CD4-positive, alpha-beta T cell treated with Interleukin-2 at 100 ng/mL for 4 hours (primary cell): ENCODE data around the gene DDIAS.
A peak's percentile ranks its signal among the peaks of the same experiment; 100 is the strongest.
"Not testable (repeated sequence)": the region's sequence is repeated elsewhere in the genome, so short reads cannot be mapped to it uniquely, and the experiment has no call there.

Source experiments
- DNase-seq: peaks from one replicate; pipeline ENCODE4 v3.0.0-alpha.2; 2020; ENCODE audit warnings: low spot score

DDIAS gene

DNA sequence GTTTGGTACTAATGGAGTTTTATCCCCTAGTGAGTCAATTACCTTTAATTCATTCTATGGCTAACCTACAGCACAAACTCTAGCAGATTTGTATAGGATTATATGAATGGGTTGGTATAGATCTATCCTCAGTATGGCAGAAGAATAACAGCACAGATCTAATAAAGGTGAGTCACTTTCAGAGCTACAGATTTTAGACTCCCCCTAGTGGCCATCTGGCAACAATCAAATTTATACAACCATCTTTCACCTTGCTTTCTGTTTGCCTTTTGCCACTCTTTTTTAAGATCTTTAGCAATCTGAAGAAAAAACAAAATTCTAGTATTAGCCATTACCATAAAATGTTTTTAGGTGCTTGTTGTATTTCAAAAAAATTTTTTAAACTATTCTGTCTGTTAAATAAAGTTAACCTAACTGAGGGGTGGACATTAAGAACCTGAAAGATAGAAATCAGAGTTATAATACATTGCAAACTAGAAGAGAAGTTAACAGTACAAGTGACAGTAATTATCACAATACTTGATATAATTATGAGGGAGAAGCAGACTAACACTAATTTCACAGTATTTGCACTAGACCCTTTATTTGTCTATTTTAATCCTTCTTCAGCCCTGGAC, 25.8 kb downstream of the DDIAS start:
- DNase-seq, result peak; percentile 81

DNA sequence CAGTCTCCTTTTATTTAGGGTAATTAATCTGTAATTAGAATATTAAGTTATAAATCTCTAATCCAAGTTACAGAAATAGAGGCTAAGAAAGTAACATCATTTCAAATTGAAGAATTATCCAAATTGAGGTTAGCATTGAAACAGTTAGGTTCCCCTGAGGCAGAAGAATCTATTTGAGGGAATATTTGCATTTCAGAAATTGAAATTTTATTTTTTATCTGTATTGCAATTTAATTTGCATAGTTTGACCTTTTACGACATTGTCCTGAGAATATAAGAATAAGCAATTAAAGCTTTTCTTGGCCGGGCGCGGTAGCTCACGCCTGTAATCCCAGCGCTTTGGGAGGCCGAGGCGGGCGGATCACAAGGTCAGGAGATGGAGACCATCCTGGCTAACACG, 27.6 kb downstream of the DDIAS start:
- DNase-seq, result no peak

GRCh38 chr11:82930229-82930628, 28.7 kb downstream of the DDIAS start:
- DNase-seq, result no peak

DNA sequence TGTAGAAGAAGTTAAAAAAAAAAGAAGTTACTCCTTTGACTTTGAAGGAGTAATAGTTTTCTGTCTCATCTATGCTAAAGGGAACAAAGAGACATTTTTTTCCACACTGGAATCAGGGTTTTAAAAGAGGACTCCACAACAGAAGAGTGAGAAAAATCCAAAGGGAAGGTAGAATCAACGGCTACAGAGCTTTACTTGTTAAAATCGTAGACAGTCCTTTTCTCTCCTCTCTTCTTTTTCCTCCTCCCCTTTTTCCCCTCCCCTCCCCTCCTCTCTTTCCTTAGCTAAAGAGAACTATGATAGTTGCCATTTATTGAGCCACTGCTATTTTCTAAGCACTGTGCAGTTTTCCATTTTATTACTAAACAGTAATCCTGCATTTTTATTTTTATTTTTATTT, 29.2 kb downstream of the DDIAS start:
- no peak for DNase-seq

DNA sequence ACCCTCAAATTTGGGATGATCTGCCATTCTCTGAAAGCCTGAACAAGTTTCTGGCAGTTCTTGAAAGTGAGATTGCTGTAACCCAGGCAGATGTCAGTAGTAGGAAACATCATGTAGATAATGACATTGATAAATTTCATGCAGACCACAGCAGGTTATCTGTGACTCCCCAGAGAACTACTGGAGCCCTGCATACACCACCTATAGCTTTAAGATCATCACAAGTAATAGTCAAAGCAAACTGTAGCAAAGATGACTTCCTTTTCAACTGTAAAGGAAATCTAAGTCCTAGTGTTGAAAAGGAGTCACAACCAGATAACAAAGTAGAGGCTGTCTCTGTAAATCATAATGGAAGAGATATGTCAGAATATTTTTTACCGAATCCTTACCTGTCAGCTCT, 31.0 kb downstream of the DDIAS start:
- no peak for DNase-seq

- no peak for DNase-seq
Observed at GRCh38 chr11:82936261-82936660, 34.7 kb downstream of the DDIAS start.

DNA sequence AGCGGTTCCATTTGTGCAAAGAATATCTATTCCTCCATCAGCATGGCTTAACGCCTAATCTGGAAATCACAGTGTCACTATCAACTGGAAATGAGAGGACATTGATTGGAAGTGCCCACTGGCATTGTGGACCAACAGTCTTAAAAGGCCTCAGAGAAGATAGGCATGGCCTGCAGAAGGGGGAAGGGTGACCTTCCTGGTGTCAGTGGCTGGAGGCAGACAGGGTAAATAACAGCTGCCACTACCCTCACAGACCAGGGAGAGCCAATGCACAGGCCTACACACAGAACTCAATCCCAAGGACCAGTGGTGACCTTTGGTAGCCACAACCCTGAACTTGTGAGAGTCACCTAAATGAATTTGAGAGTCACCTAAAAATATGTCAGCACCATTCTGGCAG, 36.0 kb downstream of the DDIAS start:
- no peak for DNase-seq

- DNase-seq, result no peak
Observed at GRCh38 chr11:82939456-82939855, 37.9 kb downstream of the DDIAS start.

DNA sequence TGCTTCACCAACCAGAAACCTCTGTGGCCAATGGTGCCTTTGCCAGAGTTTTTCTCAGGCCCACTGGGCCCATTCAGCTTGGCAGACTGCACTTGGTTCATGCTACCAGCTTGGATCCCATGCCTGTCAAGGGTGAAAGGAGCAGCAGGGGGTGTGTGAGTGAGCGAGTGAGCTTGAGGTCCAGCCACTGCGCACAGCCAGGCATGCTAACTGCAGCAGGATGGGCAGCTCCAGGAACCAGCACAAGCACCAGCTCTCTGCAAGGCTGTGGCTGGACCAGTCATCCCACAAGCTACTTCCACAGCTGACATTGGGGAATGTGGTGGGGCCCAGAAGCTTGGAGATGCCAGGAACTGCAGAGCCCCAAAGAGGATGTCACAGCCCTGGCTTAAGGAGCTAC, 40.8 kb downstream of the DDIAS start:
- DNase-seq, result no peak

- not testable (repeated sequence) for DNase-seq
Observed at GRCh38 chr11:82943430-82943829, 41.9 kb downstream of the DDIAS start.

DNA sequence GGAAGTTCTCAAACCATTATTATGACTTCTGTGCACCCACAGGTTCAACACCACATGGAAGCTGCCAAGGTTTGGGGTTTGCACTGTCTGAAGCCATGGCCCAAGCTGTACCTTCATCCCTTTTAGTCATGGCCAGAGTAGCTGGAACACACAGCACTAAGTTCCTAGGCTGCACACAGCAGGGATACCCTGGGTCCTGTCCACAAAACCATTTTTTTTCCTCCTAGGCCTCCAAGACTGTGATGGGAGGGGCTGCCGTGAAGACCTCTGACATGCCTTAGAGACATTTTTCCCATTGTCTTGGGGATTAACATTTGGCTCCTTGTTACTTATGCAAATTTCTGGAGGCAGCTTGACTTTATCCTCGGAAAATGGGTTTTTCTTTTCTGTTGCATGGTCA, 42.7 kb downstream of the DDIAS start:
- no peak for DNase-seq

- not testable (repeated sequence) for DNase-seq
Observed at GRCh38 chr11:82945041-82945440, 43.5 kb downstream of the DDIAS start.

DNA sequence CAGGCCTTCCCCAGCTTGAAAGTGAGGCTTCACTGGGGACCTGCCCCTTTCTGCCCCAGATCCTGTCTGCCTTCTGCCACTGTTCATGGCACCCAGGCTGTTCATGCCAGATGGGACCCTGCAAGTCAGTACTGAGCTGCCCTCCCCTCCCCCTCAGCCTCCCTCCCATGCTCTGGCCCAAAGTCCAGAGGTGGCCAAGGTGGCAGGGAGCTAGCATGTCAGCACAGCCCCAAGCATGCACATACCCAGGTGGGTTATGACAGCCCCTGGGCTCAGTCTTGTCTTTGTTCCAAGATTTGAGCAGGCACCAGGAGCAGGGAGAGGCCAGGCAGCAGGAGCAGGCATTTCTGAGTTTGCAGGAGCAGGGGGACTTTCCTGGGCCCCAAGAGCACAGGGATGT, 44.1 kb downstream of the DDIAS start:
- no peak for DNase-seq

GRCh38 chr11:82949352-82949751, 47.8 kb downstream of the DDIAS start:
- no peak for DNase-seq

- DNase-seq, result not testable (repeated sequence)
Observed at GRCh38 chr11:82950502-82950901, 49.0 kb downstream of the DDIAS start.

DNA sequence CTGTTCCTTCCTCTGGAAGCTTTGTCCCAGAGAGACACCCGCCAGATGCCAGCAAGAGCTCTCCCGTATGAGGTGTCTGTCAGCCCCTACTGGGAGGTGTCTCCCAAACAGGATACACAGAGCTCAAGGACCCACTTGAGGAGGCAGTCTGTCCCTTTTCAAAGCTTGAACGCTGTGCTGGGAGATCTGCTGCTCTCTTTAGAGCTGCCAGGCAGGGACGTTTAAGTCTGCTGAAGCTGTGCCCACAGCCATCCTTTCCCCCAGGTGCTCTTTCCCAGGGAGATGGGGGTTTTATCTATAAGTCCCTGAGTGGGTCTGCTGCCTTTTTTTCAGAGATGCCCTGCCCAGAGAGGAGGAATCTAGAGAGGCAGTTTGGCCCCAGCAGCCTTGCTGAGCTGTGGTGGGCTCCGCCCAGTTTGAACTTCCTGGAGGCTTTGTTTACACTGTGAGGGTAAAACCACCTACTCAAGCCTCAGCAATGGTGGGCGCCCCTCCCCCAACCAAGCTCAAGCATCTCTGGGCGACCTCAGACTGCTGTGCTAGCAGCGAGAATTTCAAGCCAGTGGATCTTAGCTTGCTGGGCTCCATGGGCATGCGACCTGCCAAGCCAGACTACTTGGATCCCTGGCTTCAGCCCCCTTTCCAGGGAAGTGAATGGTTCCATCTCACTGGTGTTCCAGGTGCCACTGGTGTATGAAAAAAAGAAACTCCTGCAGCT, 54.4 kb downstream of the DDIAS start:
- DNase-seq, result peak; percentile 74

DNA sequence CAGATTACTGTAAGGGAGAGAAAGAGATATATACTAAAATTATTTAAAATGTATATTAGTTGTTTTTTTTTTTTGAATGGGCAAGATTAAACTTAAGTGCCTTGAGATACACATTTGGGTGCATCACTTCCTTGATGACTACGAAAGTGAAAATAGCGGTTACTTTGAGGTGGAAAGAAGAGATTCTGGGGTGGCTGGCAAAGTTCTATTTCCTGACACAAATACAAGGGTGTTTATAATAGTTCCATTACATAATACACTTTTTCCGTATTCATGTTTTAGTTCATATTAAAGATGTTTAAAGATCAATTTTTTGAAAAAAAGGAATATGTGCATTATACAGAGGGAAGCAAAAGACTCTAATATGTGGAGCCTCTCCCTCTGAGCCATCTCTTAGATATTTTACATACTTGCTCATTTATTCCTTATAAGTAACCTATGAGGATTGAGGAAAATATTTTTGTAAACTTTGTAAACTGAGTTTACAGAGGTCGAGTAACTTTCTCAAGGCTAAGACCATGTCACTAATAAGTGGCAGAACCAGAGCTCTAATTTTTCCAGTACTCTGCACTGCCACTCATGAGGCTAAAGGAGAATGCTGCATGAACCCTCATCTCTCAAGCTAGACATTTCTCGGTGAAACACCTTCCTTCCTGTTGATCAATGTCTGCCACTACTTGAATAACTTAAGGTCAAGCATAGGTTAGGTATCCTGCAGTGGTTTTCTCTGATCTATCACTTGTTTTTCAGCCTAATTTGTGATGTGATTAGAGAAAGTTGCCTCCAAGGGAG, 58.6 kb downstream of the DDIAS start:
- peak; percentile 79 for DNase-seq

DNA sequence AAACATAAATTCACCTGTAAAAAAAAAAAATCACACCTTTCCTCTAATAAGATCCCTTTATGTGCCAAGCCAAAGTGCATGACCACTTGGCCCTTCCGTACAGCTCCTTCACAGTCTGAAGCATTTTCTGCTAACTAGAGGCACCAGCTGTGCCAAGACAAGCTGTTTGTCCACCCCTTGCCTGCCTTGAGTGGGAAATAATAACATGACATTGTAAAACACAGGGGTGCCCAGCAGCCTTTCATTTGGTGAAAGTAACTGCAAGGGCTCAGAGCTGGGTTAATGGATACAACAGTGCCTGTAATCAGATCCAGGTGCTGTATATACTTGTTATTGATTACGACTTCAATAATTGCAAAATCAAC, 59.2 kb downstream of the DDIAS start:
- DNase-seq, result no peak

GRCh38 chr11:82962021-82962420, 60.5 kb downstream of the DDIAS start:
- DNase-seq, result not testable (repeated sequence)

GRCh38 chr11:82967381-82967780, 65.8 kb downstream of the DDIAS start:
- no peak for DNase-seq

DNA sequence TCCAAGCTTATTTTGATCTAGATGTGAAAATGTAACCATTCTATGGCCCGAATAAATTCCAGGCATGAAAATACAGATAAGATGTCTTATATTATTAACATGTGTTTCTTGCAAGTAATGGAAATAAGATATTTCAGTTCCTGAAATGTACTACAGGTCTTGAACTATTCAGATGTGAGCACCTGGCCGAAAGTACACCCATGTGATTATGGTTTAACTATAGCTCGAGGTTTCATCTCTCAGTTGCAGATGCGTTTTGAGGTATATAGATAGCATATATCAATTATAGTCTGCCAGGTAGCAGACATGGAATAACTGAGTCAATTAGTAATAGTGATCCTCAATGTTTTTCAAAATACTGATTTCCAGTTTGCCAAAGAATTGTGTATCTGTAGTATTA, 68.3 kb downstream of the DDIAS start:
- DNase-seq, result no peak

GRCh38 chr11:82970507-82971083, 69.1 kb downstream of the DDIAS start:
- not testable (repeated sequence) for DNase-seq

DNA sequence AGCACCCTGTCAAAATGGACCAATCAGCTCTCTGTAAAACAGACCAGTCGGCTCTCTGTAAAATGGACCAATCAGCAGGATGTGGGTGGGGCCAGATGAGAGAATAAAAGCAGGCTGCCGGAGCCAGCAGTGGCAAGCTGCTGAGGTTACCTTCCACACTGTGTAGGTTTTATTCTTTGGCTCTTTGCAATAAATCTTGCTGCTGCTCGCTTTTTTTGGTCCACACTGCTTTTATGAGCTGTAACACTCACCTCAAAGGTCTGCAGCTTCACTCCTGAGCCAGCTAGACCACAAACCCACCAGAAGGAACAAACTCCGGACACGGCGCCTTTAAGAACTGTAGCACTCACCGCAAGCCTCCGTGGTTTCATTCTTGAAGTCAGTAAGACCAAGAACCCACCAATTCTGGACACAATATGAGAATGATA, 70.0 kb downstream of the DDIAS start:
- DNase-seq, result peak; percentile 49
